CD14-positive monocyte (primary cell): Measurements from ENCODE around the gene GNAS. TPM values are rescaled to one million over a fixed set of nuclear protein-coding genes. Genes with fewer than 3 reads are reported as not detected.
A peak's percentile ranks its signal among the peaks of the same experiment; 100 is the strongest.
"Not testable (repeated sequence)": the region's sequence is repeated elsewhere in the genome, so short reads cannot be mapped to it uniquely, and the experiment has no call there.

Experiments used
- DNase-seq, 3 donors: peaks; one replicate each; pipeline ENCODE4 v3.0.0-alpha.2; 2011 to 2022
- H2AFZ ChIP-seq: 2 replicates; pipeline ENCODE4 v1.6.0; 2012; ENCODE audit warnings: mild to moderate bottlenecking, low read depth, low read length, inconsistent platforms; ENCODE audit not compliant: insufficient read depth, poor library complexity, severe bottlenecking
- H3K27ac ChIP-seq, 2 donors: 1 replicate in 1 of 2; 2 replicates in 1 of 2; pipeline ENCODE4 v1.5.1; 2012 to 2013; ENCODE audit warnings: low read length in 2 of 2, control low read depth in 1 of 2, inconsistent platforms in 1 of 2, low read depth in 1 of 2, mild to moderate bottlenecking in 1 of 2
- H3K27me3 ChIP-seq, 2 donors: one replicate each; pipeline versions ENCODE4 v1.6.0 to v1.6.1; 2011 to 2013; ENCODE audit warnings: low read length in 2 of 2; ENCODE audit not compliant: control insufficient read depth in 2 of 2, insufficient read depth in 2 of 2
- H3K36me3 ChIP-seq, 2 donors: replicated peaks in 1 of 2; 1 replicate in 1 of 2; 2 replicates in 1 of 2; pipeline versions ENCODE4 v1.5.1 to v1.6.1; 2012 to 2013; ENCODE audit warnings: low read length in 2 of 2, control low read depth in 1 of 2, inconsistent platforms in 1 of 2, mild to moderate bottlenecking in 1 of 2; ENCODE audit not compliant: insufficient read depth in 2 of 2, control insufficient read depth in 1 of 2
- H3K4me1 ChIP-seq, 2 donors: 1 replicate in 1 of 2; 2 replicates in 1 of 2; pipeline versions ENCODE4 v1.5.1 to v1.6.1; 2012 to 2013; ENCODE audit warnings: low read length in 2 of 2, control low read depth in 1 of 2, inconsistent platforms in 1 of 2, mild to moderate bottlenecking in 1 of 2, moderate library complexity in 1 of 2; ENCODE audit not compliant: insufficient read depth in 2 of 2, control insufficient read depth in 1 of 2
- H3K4me2 ChIP-seq: replicated peaks from 2 replicates; pipeline ENCODE3; 2012; ENCODE audit warnings: low read length, moderate library complexity, mild to moderate bottlenecking; ENCODE audit not compliant: poor library complexity, severe bottlenecking; ENCODE audit errors: extremely low read depth
- H3K4me3 ChIP-seq, 3 experiments: fragments of 200-600 bp in 1 of 3; sonication (generic) in 1 of 3; replicated peaks in 1 of 3; 1 replicate in 2 of 3; 2 replicates in 1 of 3; pipeline ENCODE4 v1.5.1; 2011 to 2013; ENCODE audit warnings: low read length in 3 of 3, mild to moderate bottlenecking in 3 of 3, control low read depth in 2 of 3, low read depth in 2 of 3, inconsistent platforms in 1 of 3, moderate library complexity in 1 of 3
- H3K79me2 ChIP-seq: 2 replicates; pipeline ENCODE4 v1.6.0; 2012; ENCODE audit warnings: mild to moderate bottlenecking, control low read depth, inconsistent platforms, low read length, moderate library complexity; ENCODE audit not compliant: insufficient read depth
- H3K9ac ChIP-seq: 2 replicates; pipeline ENCODE4 v1.6.0; 2017; ENCODE audit warnings: low read length, mild to moderate bottlenecking; ENCODE audit not compliant: insufficient read depth, poor library complexity, severe bottlenecking
- H3K9me3 ChIP-seq, 2 donors: replicated peaks in 1 of 2; 1 replicate in 1 of 2; 2 replicates in 1 of 2; pipeline versions ENCODE4 v1.5.1 to v1.6.1; 2012 to 2013; ENCODE audit warnings: low read length in 2 of 2, control low read depth in 1 of 2; ENCODE audit not compliant: control insufficient read depth in 1 of 2, insufficient read depth in 1 of 2
- H4K20me1 ChIP-seq: 2 replicates; pipeline ENCODE4 v1.6.0; 2012; ENCODE audit warnings: mild to moderate bottlenecking, low read length, control low read depth, moderate library complexity; ENCODE audit not compliant: insufficient read depth
- H3K27ac Mint-ChIP-seq, 7 donors: one replicate each; pipeline ENCODE4 v1.8.0; 2020; ENCODE audit warnings: mild to moderate bottlenecking in 7 of 7, mixed read lengths in 7 of 7, moderate library complexity in 6 of 7, inconsistent platforms in 2 of 7
- H3K27me3 Mint-ChIP-seq, 3 donors: one replicate each; pipeline ENCODE4 v1.8.0; 2021 to 2022; ENCODE audit warnings: low read depth in 3 of 3, mild to moderate bottlenecking in 3 of 3, mixed read lengths in 3 of 3, moderate library complexity in 3 of 3, inconsistent platforms in 1 of 3
- H3K36me3 Mint-ChIP-seq, 2 donors: one replicate each; pipeline ENCODE4 v1.8.0; 2020; ENCODE audit warnings: mixed read lengths in 2 of 2, inconsistent platforms in 1 of 2, mild to moderate bottlenecking in 1 of 2
- H3K4me1 Mint-ChIP-seq: one replicate; pipeline ENCODE4 v1.8.0; 2020; ENCODE audit warnings: mild to moderate bottlenecking, mixed read lengths
- H3K4me3 Mint-ChIP-seq, 2 donors: one replicate each; pipeline ENCODE4 v1.8.0; 2020; ENCODE audit warnings: mild to moderate bottlenecking in 2 of 2, mixed read lengths in 2 of 2, moderate library complexity in 1 of 2
- H3K9me3 Mint-ChIP-seq, 7 donors: one replicate each; pipeline ENCODE4 v1.8.0; 2020 to 2022; ENCODE audit warnings: mixed read lengths in 7 of 7, mild to moderate bottlenecking in 6 of 7, moderate library complexity in 6 of 7, inconsistent platforms in 2 of 7
- whole genome bisulfite sequencing: methylation state at CpG from one replicate; pipeline ENCODE4 v1.1.5; 2013; ENCODE audit warnings: missing lambda C conversion rate; ENCODE audit not compliant: insufficient coverage; 5-methylcytosine and 5-hydroxymethylcytosine counted together
- intact Hi-C, 2 donors: fragments of 100-400 bp; cut with micrococcal nuclease; formaldehyde crosslinking; loops; one replicate each; pipeline versions ENCODE4 v1.15.0 to v1.15.1; 2023
- polyA plus RNA-seq, 3 donors: library from polyadenylated mRNA; depleted of rRNA in 1 of 3; unstranded in 2 of 3; stranded (reverse) in 1 of 3; fragments of 300-500 nt in 2 of 3; fragments of >200 nt in 1 of 3; fragmentation: Illumina TruSeq in 2 of 3; gene quantifications; 1 replicate in 2 of 3; 2 replicates in 1 of 3; pipeline ENCODE4 v1.2.3, GENCODE V29; 2012 to 2021
- TF ChIP-seq, protein P1 (sequence below): fragments of 200-600 bp; IDR thresholded peaks from one replicate; pipeline ENCODE4 v1.8.0; 2022; ENCODE audit warnings: antibody characterized with exemption, mild to moderate bottlenecking

The GNAS gene
- polyA plus RNA-seq, 3 donors, result 109 to 1,105 (median 124) TPM

GRCh38 chr20:58944610-58945009 is 92.1 kb downstream of the GNAS start:
- H3K27me3 Mint-ChIP-seq, result peaks cover 0 to 1% (median 0%) of the 10 kb centered on the region in 3 donors
- H3K9me3 Mint-ChIP-seq, result no peaks in the 10 kb centered on the region
- H3K36me3 ChIP-seq, result no peaks in the 10 kb centered on the region
- no peaks in the 10 kb centered on the region for H3K79me2 ChIP-seq
- no peak overlapping the region for H3K4me3 ChIP-seq
- 90% methylated on average over 2 of the region's 5 CpGs for WGBS
- no peaks in the 10 kb centered on the region for H3K36me3 Mint-ChIP-seq
- H3K27ac ChIP-seq, result no peak overlapping the region
- H3K4me2 ChIP-seq, result no peak overlapping the region
- intact Hi-C loops, result no loop called here
- H3K4me1 Mint-ChIP-seq, result peaks cover 14% of the 10 kb centered on the region
- H3K9me3 ChIP-seq, result no peaks in the 10 kb centered on the region
- H3K9ac ChIP-seq, result no peak overlapping the region
- H3K4me3 Mint-ChIP-seq, result no peak overlapping the region
- no peaks in the 10 kb centered on the region for H3K27me3 ChIP-seq
- H3K4me1 ChIP-seq, result peaks cover 9 to 13% of the 10 kb centered on the region in 2 donors
- no peaks in the 10 kb centered on the region for H4K20me1 ChIP-seq
- H3K27ac Mint-ChIP-seq, result no peak overlapping the region
- no peak overlapping the region for H2AFZ ChIP-seq
- TF ChIP-seq, protein P1, sequence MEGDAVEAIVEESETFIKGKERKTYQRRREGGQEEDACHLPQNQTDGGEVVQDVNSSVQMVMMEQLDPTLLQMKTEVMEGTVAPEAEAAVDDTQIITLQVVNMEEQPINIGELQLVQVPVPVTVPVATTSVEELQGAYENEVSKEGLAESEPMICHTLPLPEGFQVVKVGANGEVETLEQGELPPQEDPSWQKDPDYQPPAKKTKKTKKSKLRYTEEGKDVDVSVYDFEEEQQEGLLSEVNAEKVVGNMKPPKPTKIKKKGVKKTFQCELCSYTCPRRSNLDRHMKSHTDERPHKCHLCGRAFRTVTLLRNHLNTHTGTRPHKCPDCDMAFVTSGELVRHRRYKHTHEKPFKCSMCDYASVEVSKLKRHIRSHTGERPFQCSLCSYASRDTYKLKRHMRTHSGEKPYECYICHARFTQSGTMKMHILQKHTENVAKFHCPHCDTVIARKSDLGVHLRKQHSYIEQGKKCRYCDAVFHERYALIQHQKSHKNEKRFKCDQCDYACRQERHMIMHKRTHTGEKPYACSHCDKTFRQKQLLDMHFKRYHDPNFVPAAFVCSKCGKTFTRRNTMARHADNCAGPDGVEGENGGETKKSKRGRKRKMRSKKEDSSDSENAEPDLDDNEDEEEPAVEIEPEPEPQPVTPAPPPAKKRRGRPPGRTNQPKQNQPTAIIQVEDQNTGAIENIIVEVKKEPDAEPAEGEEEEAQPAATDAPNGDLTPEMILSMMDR, result no peak
- no peak for DNase-seq

DNA sequence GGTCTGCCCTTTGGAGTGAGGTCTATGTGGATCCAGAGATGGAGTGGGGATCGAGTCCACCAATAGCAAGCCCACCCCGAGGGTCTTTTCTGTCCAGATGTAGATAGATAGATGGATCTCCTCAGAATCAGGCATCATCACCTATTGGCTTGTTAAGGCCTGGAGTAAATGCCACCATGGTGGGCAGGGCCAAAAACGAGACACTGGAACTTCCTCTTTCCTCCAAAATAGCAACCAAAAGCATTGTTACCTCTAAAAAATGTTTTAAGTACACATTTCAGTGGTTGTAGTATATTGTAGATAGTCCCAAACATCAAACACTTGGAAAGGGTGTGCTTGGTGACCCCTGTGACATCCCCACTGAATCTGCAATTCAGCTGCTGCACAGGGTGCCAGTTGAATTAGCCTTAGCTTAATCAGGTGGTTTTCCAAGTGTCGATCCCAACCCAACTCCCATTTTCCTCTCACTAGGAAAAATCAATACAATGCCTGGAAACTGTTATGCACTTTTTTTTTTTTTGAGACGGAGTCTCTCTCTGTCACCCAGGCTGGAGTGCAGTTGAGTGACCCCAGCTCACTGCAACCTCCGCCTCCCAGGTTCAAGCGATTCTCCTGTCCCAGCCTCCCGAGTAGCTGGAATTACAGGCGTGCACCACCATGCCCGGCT is 93.6 kb downstream of the GNAS start:
- Histone ChIP-seq H2AFZ (no peak overlapping the region), H3K27ac (no peak overlapping the region), H3K4me3 (no peak overlapping the region), H3K4me2 (no peak overlapping the region), H3K36me3 (no peaks in the 10 kb centered on the region), H3K27me3 (no peaks in the 10 kb centered on the region), H3K9ac (no peak overlapping the region), H3K79me2 (no peaks in the 10 kb centered on the region), H3K4me1 (peaks cover 9 to 13% of the 10 kb centered on the region in 2 donors), H3K9me3 (no peaks in the 10 kb centered on the region), H4K20me1 (no peaks in the 10 kb centered on the region)
- WGBS, result 98% methylated on average over 7 of the region's 10 CpGs
- no peaks in the 10 kb centered on the region for H3K9me3 Mint-ChIP-seq
- no peaks in the 10 kb centered on the region for H3K36me3 Mint-ChIP-seq
- TF ChIP-seq, protein P1, result no peak
- no peak overlapping the region for H3K4me3 Mint-ChIP-seq
- H3K4me1 Mint-ChIP-seq, result peaks cover 14% of the 10 kb centered on the region
- peak in 1 of 3 donors; percentile 12 for DNase-seq
- intact Hi-C loops, result no loop called here
- no peak overlapping the region for H3K27ac Mint-ChIP-seq
- no peaks in the 10 kb centered on the region for H3K27me3 Mint-ChIP-seq

DNA sequence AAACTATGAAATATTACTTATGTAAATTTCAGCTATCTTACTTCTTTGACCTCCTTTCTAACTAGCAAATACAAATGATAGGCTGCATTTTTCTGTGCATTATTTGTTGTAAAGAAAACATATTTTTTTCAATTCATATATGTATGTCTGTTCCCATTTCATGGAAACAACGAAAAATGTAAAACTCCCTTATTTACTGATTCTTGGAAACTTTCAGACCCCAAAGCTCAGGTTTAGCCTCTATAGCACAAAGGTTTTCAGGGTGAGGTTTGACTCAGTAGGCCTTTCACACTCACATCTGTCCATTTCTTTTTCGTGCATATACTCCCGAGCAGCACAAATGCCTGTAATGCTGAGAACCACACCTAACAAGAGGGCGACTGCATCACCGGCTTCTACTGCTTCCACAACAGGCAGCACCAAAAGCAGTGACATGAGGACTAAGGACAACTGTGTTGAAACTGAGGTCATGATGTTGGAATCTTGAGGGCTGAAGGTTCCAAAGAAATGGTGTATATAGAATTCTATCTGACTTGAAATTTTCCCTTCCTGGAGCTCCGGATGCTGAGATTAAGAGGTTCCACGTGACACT is 95.4 kb downstream of the GNAS start:
- H3K79me2 ChIP-seq, H4K20me1 ChIP-seq, H2AFZ ChIP-seq, DNase-seq, H3K27me3 Mint-ChIP-seq, H3K4me3 ChIP-seq, H3K9me3 ChIP-seq, H3K27ac Mint-ChIP-seq, H3K9me3 Mint-ChIP-seq, intact Hi-C loops, H3K27ac ChIP-seq, H3K4me2 ChIP-seq, H3K27me3 ChIP-seq, H3K4me3 Mint-ChIP-seq, H3K36me3 Mint-ChIP-seq, H3K36me3 ChIP-seq, H3K9ac ChIP-seq: not testable (repeated sequence)
- 100% methylated on average over 2 of the region's 7 CpGs for WGBS
- H3K4me1 Mint-ChIP-seq, result peaks cover 14% of the 10 kb centered on the region
- peaks cover 9 to 13% of the 10 kb centered on the region in 2 donors for H3K4me1 ChIP-seq
